ENCODE measurements around the gene DNAJC1.

Gene DNAJC1

DNA sequence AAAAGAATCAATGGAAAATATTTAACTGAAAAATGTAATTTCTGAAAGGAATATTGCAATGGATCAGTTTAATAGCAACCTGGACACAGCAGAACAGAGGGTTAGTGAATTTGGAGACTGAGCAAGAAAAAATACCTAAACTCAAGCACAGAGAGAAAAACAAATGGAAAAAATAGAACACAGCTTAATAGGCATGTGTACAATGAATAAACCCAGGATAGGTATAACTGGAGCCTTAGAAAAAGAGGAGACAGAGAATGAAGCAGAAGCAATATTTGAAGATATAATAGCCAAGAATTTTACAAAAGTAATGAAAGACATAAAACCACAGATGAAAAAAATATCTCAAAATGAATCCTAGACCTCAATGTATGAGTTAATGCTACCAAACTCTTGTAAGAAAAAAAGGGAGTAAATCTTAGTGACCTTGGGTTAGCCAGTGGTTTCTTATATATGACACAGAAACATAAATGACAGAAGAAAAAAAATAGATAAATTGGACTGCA lies 2.9 kb upstream of the DNAJC1 start:
- DNase-seq = no peak

DNA sequence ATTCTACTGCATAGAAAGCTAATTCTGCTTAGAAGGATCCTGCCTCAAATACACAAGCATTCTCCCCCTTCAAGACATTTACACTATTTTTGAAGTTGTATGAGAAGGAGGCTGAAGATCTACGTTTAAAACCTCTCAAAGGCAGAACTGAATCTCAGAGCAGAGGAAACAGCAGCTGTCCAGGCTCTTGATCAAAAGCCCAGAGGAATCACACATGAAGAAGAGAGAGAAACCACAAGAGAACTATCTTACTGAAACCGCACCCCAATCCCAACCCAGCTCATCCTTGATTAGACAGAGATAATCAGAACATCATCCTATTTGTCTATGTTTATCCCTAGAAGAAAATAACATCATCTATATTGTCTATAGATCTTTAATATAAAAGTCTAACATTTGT lies 2.2 kb upstream of the DNAJC1 start:
- DNase-seq = no peak

DNA sequence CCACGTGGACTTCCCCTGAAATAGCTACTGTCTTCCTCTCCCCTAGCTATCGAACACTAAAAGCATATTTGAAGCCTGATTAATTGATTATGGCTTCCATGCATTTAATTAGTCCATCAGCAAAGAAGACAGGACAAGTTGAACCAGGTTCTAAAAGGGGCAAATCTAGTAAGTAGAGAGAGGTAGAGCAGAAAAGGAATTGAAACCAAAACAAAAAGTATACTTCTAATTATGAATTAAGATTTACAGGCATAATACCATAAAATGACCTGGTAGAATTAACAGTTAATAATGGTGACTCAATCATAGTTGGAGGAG lies 393 bp upstream of the DNAJC1 start:
- DNase-seq = no peak

DNA sequence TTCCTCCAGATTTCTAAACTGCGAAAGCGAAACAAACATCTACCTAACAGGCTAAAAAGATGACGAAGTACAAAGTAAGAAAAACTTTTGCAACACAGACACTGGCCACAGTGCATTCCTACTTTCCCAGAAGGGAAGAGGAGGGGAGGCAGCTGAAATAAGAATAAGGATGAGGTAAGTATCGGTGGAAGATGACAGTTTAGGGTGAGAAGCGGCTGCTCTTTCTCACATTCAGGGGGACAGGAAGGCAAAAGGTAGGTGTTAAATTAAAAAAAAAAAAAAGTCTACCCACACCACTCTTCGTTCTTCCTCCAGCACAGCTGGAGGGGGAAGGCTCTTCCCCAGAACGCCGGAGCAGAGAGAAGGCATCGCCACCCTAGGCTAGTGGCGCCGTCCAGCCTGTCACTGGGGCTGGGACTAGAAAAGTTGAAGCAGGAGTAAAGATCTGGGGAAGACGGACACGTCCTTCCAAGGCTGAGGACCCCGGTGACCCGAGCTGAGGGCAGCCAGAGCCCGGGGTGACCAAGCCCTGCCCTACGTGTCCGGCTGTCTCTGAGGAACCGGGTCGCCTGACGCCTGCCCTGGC lies 846 bp downstream of the DNAJC1 start:
- no peak for DNase-seq

DNA sequence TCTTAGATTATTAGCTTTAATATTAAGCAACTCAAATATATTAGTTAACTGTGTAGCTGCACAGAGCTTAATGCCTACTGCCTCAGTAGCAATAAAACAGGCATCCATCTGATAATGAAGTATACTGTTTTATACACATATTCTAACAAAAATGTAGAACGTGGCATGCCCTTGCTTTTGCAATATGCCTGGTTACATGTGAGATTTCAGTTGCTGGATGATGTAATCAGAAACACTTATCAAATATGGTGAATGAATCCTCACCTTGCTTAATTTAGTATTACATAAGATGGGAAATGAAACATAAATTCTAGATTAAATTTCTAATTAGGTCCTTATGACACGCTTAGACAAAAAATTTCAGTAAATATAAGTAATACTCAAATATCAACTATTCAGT lies 8.0 kb downstream of the DNAJC1 start:
- DNase-seq = no peak

DNA sequence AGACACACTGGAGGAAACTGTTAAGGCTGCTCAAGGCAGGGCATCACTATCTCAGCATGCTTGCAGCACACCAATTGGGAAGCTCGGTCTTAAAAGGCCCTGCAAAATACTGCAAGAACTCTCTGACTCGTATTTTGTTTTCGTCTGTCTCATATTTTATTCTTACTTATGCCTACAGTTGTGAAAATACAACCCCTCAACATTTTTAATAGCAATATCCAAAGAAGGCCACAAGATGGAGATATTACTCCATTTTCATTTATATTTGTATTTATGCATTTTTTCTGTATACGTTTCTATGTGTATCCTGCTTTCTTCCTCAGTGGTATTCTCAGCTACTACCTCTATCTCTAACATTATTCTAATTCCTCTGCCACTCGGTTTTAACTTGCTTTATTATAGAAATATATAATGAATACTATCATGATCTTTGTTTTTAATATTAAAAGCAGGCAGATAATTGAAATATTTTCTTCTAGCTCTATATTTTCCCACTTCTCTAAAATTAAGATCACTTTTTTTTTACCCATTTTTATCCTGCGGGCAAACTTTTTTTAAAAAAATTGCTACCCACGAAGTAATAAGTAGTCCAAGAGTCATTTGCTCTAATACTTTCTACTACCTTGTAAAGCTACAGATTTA lies 10.0 kb downstream of the DNAJC1 start:
- no peak for DNase-seq

DNA sequence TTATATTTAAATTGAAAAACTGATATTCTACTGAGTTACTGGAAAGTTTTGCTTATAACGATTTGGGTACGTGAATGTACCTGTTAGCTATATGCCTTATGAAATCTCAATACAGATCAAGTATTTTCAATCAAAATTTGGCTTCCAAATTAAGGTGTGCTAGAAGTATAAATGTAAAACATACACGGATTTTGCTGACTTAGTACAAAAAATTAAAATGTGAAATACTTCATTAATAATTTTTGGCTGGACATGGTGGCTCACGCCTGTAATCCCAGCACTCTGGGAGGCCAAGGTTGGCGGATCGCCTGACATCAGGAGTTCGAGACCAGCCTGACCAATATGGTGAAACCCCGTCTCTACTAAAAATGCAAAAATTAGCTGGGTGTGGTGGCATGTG lies 11.7 kb downstream of the DNAJC1 start:
- DNase-seq = no peak

DNA sequence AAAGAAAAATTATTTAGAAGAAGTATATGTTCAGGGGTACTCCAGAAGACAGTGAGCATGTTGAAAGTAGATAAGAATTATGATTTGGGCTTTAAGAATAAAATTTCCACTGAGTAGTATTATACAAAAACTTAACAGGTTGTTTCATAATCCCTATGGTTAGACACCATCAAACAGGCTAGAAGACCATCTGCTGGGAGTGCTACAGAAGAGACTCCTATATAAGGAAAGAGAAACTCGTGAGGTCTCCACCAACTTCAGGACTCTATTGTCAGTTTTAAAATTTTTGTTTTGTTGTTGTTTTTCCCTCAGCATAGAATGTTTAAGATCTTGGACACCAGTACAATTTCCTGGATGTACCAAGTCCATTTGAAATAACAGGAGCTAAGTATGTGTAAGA lies 13.1 kb downstream of the DNAJC1 start:
- no peak for DNase-seq

DNA sequence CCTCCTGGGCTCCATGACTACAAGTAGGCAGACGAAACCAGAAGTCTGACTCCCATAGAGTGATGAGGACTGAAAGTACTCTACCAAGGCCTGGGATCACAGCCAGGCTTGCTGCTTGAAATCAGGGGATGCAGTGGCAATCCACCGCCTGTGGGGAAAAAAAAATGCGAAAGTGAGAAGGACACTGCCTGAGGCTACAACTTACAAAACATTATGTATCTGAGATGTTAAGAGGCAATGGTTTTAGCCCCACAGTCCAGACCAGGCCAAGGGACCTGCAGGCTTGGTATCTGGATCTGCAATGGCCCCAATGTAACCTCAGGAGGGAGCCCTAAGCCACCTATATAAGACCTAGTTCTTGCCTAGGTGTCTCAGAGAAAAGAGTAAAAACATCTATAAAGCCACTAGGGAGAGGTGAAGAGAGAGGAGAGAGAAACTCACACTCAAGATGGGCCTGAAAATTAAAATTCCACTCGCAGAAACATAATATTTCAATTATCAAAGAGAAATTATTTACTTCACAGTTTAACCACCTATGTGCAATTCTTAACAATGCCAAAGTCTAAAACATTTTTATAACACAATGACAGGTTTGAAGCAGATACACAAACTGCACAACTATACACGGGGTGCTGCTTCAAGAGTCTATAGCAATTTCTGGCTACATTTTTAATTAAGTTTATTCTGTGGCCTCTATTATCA lies 13.9 kb downstream of the DNAJC1 start:
- DNase-seq = peak in 1 of 2 donors; percentile 3

DNA sequence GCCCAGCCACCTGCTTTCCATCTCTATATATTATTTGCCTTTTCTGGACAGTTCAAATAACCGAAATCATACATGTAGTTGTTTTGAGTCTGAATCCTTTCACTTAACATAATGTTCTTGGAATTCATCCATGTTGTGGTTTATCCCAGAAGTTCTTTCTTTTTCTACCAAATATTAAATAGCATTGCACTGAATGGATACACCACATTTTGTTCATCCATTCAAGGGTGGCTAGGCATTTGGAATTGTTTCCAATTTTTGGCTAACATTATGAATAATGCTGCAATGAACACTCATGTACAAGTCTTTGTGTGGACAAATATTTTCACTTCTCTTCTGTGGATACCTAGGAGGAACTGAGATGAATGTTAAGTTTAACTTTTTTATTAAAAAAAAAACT lies 18.0 kb downstream of the DNAJC1 start:
- no peak for DNase-seq

DNA sequence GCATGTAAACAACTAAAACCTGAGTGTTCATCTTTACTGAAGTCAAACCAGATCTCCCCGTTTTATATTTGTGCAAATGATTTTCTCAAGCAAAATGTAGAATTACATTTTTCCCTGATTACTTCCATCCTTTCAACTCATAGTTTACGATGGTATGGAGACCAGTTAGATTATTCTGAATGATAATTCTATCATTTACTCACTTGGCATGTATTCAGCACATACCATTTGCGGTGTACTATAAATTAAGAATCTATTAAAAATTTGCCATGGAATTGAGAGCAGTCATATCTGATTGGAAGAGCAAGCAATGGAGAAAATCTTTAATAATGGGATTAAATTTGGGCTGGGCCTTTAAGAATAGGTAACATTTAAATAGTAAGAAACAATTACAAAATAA lies 22.4 kb downstream of the DNAJC1 start:
- DNase-seq = no peak

DNA sequence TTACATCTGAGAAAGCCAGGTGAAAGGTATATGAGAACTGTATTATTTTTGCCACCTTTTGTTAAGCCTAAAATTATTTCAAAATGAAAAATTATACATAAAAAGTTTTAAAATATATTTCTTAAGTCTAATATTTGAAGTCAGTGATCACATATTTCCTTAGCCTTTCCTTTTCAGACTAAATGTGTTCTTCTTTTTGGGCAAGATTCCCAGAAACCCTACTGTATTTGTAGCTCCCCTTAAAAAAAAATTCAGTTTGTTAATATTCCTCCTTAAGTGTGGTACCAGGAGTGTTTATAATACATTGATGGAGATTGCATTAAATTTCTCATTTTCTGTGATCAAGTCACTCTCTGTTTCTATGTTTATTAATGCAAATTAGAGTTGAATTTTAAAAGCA lies 22.8 kb downstream of the DNAJC1 start:
- DNase-seq = no peak

DNA sequence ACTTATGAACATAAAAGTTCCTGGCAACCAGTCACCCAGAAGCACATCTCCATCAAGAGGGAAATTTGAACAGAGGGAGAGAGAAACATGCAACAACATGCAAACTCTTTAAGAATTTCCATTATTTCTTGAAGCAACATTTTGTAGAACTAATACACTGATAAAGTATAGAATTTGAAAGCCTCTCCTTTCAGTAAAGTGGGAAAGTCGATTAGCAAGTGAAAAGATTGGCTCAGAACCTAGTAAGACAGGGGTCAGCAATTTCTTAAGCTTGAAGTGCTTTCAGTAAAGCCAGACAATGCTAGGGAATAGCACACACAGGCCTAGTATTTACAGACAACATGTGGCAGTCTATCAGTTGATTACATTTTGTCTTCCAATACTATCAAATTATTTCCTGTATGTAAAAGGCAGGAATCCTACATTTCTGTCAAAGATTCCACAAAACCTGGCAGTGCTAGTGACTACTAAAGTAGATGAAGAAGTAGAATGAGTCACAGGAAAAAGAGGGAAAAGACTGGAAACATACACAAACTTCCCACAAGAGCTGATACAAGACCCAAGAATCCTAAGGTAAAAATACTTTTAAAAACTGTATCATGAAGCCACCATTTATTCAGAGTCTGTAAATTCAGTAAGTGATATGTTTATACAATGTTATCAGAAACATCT lies 25.2 kb downstream of the DNAJC1 start:
- no peak for DNase-seq

DNA sequence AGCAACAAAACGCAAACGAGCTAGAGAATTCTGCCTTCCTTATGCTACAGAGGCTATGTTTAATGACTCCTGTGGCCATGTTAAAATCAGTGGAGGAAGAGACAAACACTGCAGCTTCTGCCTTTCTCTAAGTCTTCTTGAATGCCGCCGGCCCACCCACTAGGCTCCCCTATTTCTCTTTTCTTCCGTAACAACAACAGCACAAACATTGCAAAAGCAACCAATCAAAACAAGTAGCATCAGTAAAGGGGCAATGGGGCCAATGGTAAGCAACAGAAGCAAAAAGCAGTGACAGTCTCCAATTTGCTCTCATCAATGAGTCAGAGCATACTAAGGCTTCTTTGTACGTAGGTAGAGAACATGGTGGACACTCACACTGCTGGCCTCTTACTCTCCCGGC lies 26.8 kb downstream of the DNAJC1 start:
- DNase-seq = no peak

DNA sequence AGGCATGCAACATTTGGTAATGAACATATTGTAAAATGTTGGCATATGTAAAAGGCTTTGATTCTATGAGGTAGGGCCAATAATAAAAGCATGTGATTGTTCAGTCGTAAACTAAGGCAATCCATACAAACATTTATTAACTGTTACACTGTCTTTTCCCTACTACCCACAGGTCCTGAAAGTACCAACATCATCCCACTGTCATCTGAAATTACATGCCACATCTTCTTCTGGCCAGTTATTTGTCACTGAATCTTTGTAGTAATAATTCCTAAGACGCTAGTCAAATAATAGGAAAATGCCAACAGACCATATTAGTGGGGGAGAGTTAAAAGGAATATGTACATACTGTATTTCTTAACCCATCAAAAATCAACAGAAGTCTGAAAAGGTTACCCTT lies 27.2 kb downstream of the DNAJC1 start:
- DNase-seq = no peak

DNA sequence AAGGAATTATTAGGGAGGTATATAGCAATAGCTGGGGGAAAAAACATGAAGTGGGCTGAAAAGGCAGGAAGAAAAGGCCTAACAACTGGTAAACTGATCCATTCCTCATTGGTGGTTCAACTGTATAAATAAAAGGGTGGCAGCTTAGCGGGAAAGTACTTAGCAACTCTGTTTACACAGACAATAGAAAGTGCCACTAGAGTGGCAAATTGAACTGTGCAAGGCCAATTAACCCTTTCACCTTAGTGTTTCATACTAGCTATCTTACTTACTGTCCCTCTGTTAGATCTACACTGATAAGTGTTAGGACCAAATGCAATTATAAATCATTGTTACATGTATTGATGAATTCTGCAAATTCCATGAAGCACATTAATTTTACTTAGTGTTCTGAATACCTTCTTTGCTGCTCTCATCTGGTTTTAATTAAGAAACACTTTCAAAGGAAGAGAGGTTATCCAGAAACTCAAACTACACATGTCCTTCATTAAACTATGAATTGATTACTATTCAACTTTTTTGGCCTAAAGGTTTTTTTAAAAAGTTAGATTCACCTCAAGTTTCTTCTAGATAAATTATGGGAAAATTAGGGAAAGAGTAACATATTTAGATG lies 28.0 kb downstream of the DNAJC1 start:
- no peak for DNase-seq

DNA sequence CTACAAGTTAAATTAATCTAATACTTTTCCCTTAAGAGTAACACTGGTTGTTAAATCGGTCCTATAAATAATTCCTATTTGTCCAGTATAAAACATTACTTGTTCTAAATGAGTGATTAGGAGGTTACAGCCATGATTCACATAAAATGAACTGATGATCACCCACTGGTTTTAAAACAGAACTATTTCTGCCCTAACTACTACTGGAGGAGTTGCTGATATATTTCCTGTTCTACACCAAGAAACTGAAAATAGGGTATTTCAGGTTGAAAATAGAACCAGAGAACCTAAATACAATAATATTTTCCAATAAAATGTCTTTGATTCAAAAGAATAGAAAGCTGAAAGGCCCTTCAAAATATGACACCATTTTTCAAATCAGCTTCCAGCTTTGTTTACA lies 30.9 kb downstream of the DNAJC1 start:
- no peak for DNase-seq

DNA sequence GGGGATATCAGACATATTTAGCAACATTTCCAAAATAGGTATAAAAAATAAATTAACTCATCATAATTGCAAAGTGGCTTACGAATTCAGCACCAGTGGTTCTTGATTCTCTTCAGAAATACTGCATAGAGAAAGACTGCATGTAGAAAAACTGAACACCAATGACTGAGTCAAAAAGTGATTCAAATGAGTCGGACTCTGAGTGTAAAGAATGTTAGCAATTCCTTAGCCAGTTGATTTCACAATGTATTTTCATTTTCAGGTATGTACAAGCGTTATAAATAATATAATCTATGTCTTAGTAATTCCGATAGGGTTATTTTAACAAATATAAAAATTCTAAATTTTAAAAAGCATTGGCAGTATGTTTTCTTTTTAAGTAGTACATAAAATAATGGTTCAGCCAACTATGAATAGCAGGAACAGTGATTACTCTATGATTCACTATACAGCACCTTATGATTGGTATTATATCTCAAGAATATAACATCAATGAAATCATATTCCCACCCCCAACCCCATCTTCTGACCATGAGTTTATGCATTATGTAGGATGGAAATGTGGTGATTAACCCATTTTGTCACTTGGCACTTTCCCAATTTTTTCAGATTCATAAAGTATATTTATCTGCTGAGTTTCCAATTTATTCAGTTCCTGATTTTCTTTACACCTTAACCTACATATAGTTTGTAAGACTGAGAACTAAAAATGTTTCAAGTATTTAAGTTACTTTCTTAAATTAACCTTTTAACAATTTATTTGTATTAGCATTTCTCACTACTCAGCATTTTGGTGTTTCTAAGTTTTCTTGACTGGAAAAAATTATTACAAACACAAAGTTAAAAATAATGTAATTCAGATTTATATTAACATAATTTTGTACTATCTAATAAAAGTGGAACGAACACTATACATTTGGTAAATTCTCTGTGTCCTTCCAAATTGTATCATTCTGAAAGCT lies 33.9 kb downstream of the DNAJC1 start:
- no peak for DNase-seq

DNA sequence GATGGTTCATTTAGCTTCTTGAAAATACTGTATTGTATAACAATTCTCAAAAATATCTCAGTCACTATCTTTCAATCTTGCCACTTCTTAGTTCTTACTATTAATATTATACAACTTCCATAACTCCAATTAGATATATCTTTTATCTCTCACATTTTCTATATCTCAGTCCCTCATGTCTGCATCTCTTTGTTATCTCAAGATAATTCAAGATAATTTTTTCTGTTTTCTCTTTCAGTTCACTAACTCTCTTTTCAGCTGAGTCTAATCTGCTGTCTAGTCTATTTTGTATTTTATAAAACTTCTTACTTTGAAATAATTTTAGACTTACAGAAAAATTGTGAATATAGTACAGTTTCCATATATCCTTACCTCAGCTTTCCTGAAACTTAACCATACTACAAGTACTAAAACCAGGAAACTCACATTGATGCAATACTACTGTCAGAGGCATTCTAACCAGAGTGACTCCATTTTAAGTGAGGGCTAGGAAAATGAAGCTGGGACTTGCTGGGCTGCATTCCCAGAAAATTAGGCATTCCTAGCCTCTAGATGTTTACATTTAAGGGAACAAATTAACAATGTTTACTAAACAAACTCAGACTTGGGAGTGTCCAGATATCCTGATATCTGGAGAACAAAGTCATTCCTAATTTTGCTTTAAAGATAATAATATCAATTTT lies 38.4 kb downstream of the DNAJC1 start:
- DNase-seq = no peak

DNA sequence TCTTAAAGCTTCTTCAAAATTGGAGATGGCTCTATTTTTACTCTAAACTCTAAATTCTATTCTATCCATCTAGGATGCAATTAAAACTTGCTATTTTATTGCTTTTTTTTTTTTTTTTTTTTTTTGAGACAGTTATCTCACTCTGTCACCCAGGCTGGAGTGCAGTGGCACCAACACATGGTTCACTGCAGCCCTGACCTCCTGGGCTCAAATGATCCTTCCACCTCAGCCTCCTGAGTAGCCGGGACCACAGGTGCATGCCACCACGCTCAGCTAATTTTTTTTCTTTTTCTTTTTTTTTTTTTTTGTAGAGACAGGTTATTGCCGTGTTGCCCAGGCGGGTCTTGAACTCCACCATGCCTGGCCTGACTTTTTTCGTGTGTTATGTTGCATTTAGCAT lies 41.2 kb downstream of the DNAJC1 start:
- no peak for DNase-seq

DNA sequence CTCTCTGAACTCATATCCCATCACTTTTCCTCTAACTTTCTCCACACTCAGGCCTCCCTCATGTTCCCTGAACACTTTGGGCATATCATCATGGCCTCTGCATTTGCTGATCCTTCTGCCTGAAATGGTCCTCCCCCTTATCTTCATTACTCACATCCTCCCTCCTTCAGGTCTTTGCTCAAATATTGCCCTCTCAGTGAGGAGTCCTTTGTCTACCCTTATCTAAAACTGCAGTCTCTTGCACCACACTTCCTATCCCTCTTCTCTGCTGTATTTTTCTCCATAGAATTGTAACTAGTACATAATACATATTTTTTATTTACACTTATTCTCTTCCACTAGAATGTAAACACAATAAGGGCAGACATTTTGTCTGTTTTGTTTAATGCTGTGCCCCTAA lies 41.7 kb downstream of the DNAJC1 start:
- DNase-seq = no peak

DNA sequence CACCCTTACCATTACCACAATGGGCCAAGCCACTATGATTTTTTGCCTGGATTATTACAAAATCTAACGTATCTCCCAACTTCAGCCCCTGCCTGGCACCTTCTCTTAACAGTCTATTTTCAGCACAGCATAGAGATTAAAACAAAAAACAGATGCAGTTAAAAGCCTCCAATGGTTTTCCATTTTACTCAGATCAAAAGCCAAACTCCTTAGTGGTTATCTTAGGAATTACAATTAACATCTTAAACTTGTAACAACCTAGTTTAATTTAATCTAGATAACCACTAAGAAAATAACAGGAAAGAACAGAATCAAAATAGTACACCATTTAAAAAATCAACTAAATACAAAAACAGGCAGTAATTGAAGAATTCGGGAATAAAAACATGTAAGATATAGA lies 43.5 kb downstream of the DNAJC1 start:
- no peak for DNase-seq
